A172 (cell line): ENCODE results near the gene GRID1. TPM values are rescaled to one million over a fixed set of nuclear protein-coding genes. Genes with fewer than 3 reads are reported as not detected.
"Not testable (repeated sequence)": the region's sequence is repeated elsewhere in the genome, so short reads cannot be mapped to it uniquely, and the experiment has no call there.

Source experiments
- DNase-seq: peaks from one replicate; pipeline ENCODE4 v3.0.0-alpha.2; 2015; ENCODE audit warnings: low spot score
- total RNA-seq: library from RNA; depleted of rRNA; stranded (reverse); fragments of >200 nt; shearing (Covaris generic); gene quantifications from 2 replicates; pipeline ENCODE4 v1.2.3, GENCODE V29; 2014

Gene GRID1
- total RNA-seq, 1 experiment from 2014 or later: 4.9 TPM

GRCh38 chr10:85888004-85888403 is 478.6 kb downstream of the GRID1 start:
- DNase-seq: no peak

GRCh38 chr10:85874208-85874607 is 492.4 kb downstream of the GRID1 start:
- DNase-seq: no peak

- DNase-seq: no peak
These were observed 493.5 kb downstream of the GRID1 start for GRCh38 chr10:85873063-85873462.

DNA sequence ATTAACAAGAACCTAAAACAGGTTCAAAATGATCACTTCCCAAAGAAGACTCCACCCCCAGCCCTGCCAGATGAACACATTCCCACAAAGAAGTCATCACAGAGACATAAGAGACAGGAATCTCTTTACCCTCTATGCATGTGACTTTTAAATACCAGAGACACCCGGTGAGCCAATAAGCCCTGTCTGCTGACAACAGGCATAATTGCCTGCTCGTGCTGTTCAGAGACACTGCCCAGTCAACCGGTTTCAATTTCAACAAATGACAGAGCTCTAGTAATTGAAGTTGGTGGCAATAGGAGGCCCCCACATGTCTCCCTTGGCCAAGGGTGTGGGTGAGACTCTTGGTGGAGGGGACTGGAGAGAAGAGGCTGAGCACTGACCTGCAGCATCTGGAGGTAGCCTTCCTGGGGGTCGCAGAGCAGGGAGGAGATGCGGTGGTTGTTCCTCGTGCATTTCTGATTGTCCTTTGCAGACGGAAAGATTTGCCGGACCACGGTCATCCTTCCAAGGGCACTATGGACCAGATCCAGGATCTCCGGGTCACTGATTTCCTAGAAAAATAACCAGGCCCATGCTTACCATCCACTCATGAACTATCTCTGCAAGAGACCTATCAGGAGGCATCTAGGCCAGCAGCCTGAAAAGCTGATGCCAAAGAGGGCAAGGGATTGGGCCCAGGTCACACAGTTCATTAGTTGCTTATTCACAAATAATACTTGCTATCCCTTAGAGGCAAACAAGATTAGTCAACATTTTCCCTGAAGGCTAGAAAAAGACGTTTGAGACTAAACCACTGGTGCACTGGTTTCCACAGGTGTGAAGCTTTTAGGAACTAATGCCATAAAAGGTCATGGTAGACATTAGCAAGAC is 497.7 kb downstream of the GRID1 start:
- DNase-seq: no peak

GRCh38 chr10:85864868-85865526 is 501.6 kb downstream of the GRID1 start:
- DNase-seq: peak; percentile 47

- no peak for DNase-seq
These were observed 502.4 kb downstream of the GRID1 start for GRCh38 chr10:85864173-85864549.

DNA sequence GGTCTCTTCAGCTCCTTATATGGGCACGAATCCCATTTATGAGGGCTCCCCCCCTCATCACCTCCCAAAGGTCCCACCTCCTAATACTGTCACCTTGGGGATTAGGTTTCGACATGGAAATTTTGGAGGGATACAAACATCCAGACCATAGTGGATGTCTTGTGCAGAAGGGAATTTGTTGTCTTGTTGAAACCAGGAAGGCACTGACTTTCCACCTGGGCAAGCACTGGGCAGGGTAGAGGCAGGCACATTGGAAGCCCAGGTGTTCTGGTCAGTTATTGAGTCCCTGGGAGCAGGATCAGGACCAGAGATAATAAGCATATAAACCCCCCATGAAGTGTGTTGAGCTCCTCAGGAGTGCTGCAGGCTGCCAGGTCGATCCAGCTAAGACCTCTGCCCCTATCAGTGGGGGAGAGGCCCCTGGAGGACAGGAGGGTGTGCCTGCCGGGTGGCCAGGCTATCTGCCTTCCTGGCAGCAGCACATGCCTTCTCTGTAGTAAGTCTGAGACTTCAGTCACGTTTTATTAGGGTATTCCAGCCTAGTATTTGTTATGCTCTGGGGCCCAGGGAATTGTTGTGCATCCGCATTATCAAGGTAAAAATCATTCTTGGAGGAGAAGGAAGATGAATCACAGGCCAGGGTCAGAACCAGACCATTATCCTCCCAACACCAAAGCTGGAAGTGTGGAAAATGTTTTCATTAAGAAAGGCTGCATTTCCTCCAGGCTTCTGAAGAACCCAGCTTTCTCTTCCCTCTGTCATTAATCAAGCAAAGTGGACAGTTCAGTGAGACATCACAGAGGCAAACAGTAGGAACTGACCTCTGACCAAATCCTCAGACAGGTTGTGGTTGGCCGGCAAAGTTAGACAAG is 503.1 kb downstream of the GRID1 start:
- peak; percentile 83 for DNase-seq

GRCh38 chr10:85862771-85863170 is 503.8 kb downstream of the GRID1 start:
- no peak for DNase-seq

- DNase-seq: no peak
These were observed 504.9 kb downstream of the GRID1 start for GRCh38 chr10:85861513-85862197.

DNA sequence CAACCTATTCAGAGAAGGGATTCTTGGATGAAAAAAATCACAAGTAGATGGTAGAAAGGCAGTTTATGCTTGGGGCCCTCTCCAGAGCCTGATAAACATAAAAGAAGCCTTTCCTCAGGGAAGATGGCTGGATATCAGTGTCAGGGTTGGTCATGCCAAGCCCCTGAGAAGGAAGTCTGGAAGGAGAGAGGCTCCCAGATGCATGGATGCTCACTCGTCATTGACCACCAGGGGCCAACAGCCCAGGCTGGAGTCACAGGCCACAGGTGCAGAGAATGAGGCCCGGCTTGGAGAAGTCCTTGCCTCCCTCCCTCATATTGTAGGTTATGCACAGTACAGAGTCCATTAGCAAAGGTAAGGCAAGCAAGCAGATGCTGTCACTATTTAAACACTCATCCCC is 506.7 kb downstream of the GRID1 start:
- no peak for DNase-seq

- DNase-seq: no peak
These were observed 507.6 kb downstream of the GRID1 start for GRCh38 chr10:85858776-85859515.

DNA sequence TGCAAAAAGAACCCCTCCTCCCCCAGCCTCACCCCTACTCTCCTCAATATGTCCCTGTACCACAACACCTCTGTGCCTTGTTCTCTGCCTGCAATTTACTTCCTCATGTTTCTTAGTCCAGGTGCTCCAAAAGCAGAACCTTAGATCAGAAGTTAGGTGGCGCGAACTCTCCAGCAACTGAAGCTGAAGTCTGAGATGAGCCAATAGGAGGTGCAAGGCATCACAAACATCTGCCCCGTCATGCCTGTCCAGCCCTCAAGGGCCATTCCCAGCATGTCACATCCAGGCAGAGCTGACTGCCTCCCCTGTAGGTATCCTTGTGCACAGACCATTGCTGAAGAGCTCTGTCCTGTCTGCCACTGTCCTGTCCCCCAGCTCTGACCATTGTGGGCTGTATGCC is 508.8 kb downstream of the GRID1 start:
- DNase-seq: no peak

- DNase-seq: no peak
These were observed 509.3 kb downstream of the GRID1 start for GRCh38 chr10:85857305-85857704.

DNA sequence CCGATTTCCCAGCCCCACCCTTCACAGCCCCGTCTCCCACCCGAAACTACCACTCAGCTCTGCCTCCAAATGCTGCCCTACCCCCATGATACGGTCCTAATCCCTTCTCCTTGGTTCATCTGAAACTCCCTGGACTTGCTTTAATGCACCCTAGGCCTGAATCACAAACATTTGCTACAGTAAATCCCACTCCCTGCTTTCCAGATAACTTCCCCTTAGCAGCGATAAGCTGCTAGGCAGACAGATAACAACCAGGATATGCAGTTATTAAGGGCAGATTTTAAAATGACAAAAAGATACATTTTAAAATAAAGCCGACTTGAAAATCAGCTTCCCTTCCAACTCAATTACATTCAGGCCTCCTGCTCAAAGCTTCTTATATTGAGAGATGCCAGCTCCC is 514.7 kb downstream of the GRID1 start:
- no peak for DNase-seq

DNA sequence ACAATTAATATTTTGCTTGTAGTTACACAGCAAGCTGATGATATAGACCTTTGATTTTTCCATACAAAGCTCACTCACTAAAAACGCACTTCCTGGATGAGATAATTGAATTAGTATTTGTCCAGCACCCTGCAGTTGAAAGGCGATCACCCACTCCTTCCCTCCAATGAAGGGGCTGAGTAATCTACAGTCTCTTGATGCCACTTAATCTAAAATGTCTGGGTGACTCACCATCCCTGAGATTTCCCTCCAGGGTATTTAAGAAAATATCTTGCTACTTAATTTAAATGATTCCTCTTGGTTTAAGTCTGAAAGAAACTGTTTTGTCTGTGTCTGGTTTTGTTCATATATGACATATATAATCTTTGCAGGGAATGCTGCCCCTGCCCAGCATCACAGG is 515.3 kb downstream of the GRID1 start:
- peak; percentile 85 for DNase-seq

GRCh38 chr10:85850736-85851135 is 515.9 kb downstream of the GRID1 start:
- DNase-seq: no peak

DNA sequence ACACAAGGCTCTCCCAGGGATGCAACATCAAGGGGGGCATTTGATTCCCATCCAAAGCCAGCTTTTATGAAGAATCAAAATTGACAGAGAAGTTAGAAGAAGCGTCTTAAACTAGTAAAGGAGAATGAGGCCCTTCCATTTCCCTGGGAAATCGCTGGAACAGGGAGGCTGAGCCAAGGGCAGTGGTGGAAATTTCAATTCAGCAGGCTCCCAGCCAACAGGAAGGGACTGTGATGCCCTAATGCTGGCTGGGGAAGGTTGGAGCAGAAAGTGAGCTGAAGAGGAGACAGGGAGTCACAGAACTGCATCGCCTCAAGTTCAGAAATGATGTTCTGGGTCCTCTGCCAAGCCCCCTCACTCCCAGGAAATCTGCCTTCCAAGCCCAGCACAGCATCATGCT is 517.3 kb downstream of the GRID1 start:
- DNase-seq: no peak

- DNase-seq: no peak
These were observed 517.8 kb downstream of the GRID1 start for GRCh38 chr10:85848756-85849155.

GRCh38 chr10:85847085-85847484 is 519.5 kb downstream of the GRID1 start:
- DNase-seq: no peak

DNA sequence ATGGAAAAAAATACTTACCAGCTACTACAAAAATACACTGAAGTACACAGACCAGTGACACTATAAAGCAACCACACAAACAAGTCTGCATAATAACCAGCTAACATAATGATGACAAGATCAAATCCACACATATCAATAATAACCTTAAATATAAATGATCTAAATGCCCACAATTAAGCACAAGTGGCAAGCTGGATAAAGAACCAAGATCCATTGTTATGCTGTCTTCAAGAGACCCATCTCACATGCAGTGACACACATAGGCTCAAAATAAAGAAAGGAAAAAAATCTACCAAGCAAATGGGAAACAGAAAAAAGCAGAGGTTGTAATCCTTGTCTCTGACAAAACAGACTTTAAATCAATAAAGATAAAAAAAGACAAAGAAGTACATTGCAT is 527.9 kb downstream of the GRID1 start:
- DNase-seq: not testable (repeated sequence)

- DNase-seq: no peak
These were observed 533.6 kb downstream of the GRID1 start for GRCh38 chr10:85832988-85833387.
